Nasal cavity respiratory epithelium epithelial cell of viscerocranial mucosa (primary cell): ENCODE results near the gene SMARCA1. TPM values are rescaled to one million over a fixed set of nuclear protein-coding genes. Genes with fewer than 3 reads are reported as not detected.

Experiments used
- total RNA-seq: library from RNA; depleted of rRNA; stranded (reverse); fragments of >200 nt; gene quantifications from 2 replicates; pipeline ENCODE4 v1.2.3, GENCODE V29; 2014

Gene SMARCA1, protein sequence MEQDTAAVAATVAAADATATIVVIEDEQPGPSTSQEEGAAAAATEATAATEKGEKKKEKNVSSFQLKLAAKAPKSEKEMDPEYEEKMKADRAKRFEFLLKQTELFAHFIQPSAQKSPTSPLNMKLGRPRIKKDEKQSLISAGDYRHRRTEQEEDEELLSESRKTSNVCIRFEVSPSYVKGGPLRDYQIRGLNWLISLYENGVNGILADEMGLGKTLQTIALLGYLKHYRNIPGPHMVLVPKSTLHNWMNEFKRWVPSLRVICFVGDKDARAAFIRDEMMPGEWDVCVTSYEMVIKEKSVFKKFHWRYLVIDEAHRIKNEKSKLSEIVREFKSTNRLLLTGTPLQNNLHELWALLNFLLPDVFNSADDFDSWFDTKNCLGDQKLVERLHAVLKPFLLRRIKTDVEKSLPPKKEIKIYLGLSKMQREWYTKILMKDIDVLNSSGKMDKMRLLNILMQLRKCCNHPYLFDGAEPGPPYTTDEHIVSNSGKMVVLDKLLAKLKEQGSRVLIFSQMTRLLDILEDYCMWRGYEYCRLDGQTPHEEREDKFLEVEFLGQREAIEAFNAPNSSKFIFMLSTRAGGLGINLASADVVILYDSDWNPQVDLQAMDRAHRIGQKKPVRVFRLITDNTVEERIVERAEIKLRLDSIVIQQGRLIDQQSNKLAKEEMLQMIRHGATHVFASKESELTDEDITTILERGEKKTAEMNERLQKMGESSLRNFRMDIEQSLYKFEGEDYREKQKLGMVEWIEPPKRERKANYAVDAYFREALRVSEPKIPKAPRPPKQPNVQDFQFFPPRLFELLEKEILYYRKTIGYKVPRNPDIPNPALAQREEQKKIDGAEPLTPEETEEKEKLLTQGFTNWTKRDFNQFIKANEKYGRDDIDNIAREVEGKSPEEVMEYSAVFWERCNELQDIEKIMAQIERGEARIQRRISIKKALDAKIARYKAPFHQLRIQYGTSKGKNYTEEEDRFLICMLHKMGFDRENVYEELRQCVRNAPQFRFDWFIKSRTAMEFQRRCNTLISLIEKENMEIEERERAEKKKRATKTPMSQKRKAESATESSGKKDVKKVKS
- 5.5 and 27.0 TPM in 2 replicates for total RNA-seq

DNA sequence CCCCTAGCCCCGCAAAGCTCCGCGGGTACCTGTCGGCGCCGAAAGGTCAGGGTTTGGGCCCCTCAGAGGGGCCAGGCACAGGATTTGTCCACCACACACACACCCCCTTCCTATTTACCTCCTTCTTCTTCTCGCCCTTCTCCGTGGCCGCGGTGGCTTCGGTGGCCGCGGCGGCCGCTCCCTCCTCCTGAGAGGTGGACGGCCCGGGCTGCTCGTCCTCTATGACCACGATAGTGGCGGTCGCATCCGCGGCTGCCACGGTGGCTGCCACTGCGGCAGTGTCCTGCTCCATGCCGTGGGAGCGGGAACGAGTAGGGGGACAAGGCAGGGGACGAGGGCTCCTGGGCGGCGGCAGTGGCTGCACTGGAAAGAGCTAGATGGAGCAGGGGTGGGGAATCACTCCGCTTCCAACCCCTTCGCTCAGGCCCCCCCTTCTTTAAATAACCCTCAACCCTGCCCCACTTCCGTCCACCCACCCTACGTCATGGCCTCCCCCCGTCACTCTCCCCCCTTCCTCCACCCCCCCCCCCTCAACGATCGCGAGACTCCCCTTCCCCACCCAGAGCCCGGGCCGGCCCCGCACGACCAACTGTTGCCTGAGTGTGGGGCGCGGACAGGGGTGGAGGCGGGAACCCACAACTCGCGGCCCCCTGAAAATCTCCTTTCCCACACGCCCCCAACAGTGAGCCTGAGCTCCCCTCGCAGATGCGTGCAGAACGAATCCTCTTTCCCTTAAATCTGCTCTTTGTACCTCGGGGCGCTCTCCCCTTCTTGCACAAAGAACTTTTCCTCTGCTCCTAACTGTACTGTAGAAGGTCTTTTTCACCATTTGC is at the start of gene SMARCA1:
Gene SMARCA1, minus strand, starts transcription at position 412 of the 833 bp plus-strand sequence. Its CDS starts 120 bp downstream, at position 292.

DNA sequence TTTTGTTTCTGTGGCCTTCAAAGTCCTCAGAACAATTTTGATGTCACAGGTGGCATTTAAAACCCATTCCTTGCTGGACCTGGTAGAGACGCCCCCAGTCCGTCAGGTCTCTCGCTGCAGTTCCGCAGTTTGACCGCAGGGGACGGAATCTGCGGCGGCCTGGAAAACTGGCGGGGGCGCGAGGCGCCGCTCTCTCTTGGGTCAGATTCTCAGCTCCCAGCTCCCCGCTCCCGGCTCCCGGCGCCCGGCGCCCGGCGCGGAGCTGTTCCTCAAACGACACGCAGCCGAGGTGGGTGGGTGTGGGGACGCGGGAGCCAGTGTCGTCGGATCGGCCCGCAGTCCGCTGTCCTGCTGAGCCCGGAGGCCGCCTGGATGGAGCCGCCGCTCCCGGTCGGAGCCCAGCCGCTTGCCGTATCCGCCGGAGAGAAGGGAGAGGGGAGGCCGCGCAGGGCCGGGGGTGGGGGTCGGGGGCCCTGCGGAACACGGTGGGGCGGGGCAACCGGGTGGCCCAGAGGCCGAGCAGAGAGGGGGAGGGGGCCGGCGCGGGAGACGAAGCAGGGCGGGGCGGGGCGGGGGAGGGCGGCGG is 16.9 kb upstream of the SMARCA1 start, which contains the start of gene OCRL:
Gene OCRL, plus strand, starts transcription at position 192 of the 586 bp plus-strand sequence. Its CDS starts 181 bp downstream, at position 373.

Other genes with a start within 250 kb of the SMARCA1 start
- 27.0 and 38.2 TPM in 2 replicates for gene OCRL, start 16.8 kb upstream of the SMARCA1 start, total RNA-seq
- under 0.01 and 0.07 TPM in 2 replicates for gene APLN, start 131.5 kb upstream of the SMARCA1 start, total RNA-seq
- not detected in 2 replicates for gene XPNPEP2, start 215.5 kb upstream of the SMARCA1 start, total RNA-seq